ENCODE measurements around the gene DESI2. TPM values are rescaled to one million over a fixed set of nuclear protein-coding genes. Genes with fewer than 3 reads are reported as not detected.

Gene DESI2
- total RNA-seq, 2 experiments from 2014 or later: 34.5 to 36.1 TPM

- CTCF ChIA-PET: interaction anchor here (0.6 kb wide), 1 partner anchor 8 kb away, joined by 3 read pairs; no protein-coding TSS in a partner anchor
- POLR2A ChIA-PET: interaction anchor here (0.5 to 0.6 kb wide), 2 partner anchors 198 to 404 kb away, joined by 4 to 7 read pairs; no protein-coding TSS in a partner anchor
These were observed 87.2 kb downstream of the DESI2 start for GRCh38 chr1:244740027-244740617.

DNA sequence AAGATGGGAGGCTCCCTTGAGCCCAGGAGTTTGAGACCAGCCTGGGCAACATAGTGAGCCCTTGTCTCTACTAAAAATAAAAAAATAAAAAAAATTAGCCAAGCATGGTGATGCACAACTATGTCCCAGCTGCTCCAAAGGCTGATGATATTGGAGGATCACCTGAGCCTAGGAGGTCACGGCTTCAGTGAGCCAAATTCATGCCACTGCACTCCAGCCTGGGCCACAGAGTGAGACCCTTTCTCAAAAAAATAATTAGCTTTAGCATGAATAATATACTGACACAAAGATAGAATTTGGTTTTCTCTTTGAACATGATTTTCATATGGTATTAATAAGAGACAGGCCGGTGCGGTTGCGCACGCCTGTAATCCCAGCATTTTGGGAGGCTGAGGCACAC is 88.8 kb downstream of the DESI2 start:
- CTCF ChIA-PET: interaction anchor here (0.7 kb wide), 1 partner anchor 205 kb away, joined by 8 read pairs; no protein-coding TSS in a partner anchor
- POLR2A ChIA-PET: no interaction called here

DNA sequence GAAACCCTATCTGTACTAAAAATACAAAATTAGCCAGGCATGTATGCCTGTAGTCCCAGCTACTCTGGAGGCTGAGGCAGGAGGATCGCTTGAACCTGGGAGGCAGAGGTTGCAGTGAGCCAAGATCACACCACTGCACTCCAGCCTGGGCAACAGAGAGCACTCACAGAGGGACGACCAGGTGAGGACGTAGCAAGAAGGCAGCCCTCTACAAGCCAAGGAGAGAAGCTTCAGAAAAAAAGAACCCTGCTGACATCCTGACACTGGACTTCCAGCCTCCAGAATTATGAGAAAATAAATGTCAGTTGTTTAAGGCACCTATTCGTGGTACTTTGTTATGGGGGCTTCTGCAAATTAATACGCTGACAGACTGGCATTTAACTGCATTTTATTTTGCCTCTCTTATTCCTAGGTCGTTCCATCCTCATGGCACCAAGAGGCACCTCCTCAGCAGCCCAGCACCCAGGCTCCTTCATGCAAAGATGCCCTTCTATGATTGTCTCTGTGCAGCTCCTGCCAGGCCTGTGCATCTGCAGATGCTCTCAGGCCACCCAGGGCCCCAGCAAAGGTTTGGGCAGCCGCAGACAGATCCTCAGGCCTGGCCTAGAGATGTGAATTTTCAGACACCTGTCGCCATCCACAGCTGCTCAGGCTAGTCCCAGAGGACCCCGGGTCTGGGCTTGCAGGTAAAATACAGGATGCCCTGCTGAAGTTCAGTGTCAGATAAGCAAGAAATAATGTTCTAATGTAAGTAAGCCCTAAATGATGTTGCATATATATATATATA is 96.5 kb downstream of the DESI2 start:
- POLR2A ChIA-PET: no interaction called here
- CTCF ChIA-PET: no interaction called here

DNA sequence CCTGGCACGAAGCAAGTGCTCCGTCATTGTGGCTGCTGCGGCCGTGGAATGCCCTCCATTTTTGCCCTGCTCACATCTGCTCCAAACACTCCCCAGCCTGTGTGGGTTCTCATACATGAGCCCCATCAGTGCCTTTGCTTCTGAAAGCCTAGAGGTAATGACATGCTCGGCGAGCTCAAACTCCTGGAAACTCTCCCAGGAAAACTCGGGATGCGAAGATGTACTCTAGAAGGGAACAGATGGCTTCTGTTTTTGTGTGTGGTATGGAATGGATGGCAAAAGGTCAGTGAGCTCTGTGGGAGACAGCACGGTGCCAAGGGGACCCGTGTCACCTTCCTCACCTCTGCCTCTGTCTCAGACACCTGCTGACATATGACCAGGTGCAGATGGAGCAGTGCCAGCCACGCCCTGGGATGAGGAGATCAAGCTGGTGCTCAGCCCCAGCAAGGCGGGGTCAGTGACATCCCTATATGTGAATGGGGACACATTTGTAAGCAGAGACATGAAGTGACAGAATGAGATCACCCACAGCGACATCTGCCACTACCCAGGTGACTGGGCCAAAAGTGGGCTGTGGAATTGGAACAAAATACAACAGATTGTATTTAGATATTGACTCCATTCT is 98.5 kb downstream of the DESI2 start:
- POLR2A ChIA-PET: no interaction called here
- CTCF ChIA-PET: no interaction called here

- POLR2A ChIA-PET: no interaction called here
- CTCF ChIA-PET: no interaction called here
These were observed 102.7 kb downstream of the DESI2 start for GRCh38 chr1:244755673-244756072.

DNA sequence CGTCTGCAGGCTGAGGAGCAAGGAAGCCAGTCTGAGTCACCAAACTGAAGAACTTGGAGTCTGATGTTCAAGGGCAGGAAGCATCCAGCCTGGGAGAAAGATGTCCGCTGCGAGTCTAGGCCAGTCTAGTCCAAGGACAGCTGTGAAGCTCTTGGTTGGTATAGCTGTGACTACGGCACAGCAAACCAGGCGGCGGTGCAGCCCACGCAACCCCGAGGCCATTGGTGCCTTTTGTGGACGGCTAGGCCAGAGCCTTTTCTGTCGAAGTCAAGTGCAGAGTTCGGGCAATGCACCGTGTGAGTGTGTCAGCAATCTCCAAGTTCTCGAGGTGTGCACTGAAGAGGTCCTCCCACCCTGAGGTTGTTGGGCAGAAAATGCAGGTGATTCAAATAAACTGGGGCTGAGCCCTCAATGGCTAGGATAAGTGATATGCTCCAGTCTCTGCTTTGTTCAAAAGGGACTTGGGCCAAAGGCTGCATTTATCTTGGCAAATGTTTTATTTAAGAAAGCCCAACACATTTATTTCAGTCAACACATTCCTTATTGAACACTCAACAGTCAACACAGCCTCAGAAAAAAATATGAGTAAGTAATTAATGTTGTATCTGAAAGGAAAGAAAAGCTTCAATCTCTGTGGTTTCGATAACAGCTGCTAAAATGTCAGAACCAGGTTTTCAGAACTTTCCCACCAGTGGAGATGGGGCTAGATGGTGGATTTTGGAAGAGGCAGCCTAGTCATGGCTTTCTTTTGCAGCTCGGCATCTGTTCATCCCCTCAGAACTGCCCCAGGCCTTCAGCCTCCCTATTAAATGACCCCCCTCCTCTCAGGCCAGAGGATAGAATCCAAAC is 104.4 kb downstream of the DESI2 start:
- ChIA-PET CTCF (no interaction called here), POLR2A (no interaction called here)

Other genes with a start within 250 kb of the DESI2 start
- 10 to 100 TPM; 70.3 to 71.0 TPM for gene ADSS2, start 201.2 kb upstream of the DESI2 start, total RNA-seq
- under 1 TPM; 0.25 to 0.27 TPM for gene CATSPERE, start 191.9 kb upstream of the DESI2 start, total RNA-seq
- 10 to 100 TPM; 35.3 to 39.7 TPM for gene COX20, start 182.5 kb downstream of the DESI2 start, total RNA-seq
- 100 to 1,000 TPM; 619 to 638 TPM for gene HNRNPU, start 211.4 kb downstream of the DESI2 start, total RNA-seq

Data from activated CD8-positive, alpha-beta memory T cell treated with anti-CD3 and anti-CD28 coated beads for 36 hours (primary cell).